ENCODE results near the gene DDX23.
"Not testable (repeated sequence)": the region's sequence is repeated elsewhere in the genome, so short reads cannot be mapped to it uniquely, and the experiment has no call there.

The DDX23 gene

DNA sequence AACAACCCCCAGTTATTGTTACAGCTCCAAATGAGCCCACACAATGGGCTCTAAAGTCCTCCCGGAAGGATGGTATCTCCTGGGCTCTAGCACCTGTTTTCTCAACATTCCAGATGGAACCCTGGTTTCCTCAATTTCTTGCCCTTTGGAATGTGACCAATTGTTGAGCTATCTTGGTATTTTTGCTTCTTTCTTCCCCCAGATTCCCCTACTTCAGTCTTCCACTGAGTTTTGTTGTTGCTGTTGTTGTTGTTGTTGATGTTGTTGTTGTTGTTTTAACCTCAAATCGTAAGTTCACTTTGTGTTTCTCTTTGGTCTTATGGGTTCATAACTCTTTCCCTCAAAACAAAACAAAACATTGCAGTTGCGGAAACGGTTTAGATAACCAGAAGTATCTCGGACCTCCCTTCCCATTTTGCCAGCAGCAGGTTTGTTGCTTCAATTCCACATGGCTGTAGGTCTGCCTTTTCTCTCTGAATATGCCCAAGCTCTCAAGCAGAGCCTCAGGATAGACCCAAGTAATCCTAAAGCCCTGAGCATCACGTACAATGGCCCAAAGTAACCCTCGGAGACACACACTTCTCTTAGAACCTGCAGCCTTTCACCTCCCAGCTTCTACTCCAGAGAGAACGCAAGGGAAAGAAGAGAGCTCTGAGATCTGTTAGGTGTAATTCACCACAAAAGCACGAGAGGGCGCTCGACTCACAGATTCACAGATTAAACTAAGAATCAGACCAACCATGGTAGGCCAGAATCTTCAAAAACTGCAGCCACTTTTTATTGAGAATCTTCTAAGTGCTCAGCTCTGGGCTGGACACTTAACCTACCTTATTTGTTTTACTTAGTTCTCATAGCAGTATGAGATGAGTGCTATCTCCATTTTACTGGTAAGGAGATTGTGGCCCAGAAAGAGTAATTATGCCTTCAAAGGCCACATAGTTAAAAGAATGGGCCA lies 1.0 kb upstream of the DDX23 start:
- DNase-seq (ENCODE audit: low spot score) (no peak), ATAC-seq (ENCODE audit: low read depth) (peak; percentile 32; the same call in 2 of the 3 replicates)
- H3K4me1 ChIP-seq (ENCODE audit: insufficient read depth, poor library complexity, severe bottlenecking), result peaks cover 5% of the 10 kb centered on the region
- no peaks in the 10 kb centered on the region for H3K9me3 ChIP-seq (ENCODE audit: severe bottlenecking)
- H3K27me3 ChIP-seq (ENCODE audit: insufficient read depth, poor library complexity, severe bottlenecking), result no peaks in the 10 kb centered on the region
- H3K36me3 ChIP-seq (ENCODE audit: low read depth), result peaks cover 17% of the 10 kb centered on the region
- TF ChIP-seq CTCF (IDR thresholded peaks at IDR 0.05; ENCODE audit: poor library complexity, severe bottlenecking), result peak; percentile 94
- H3K4me3 ChIP-seq (ENCODE audit: severe bottlenecking), result peak overlapping the region; percentile 58
- no peak overlapping the region for H3K27ac ChIP-seq (ENCODE audit: poor library complexity, severe bottlenecking)

- H3K27me3 ChIP-seq (ENCODE audit: insufficient read depth, poor library complexity, severe bottlenecking); DNase-seq (ENCODE audit: low spot score): not testable (repeated sequence)
- H3K36me3 ChIP-seq (ENCODE audit: low read depth), result peaks cover 75% of the 10 kb centered on the region
These were observed 9.9 kb downstream of the DDX23 start for GRCh38 chr12:48842021-48842420.

DNA sequence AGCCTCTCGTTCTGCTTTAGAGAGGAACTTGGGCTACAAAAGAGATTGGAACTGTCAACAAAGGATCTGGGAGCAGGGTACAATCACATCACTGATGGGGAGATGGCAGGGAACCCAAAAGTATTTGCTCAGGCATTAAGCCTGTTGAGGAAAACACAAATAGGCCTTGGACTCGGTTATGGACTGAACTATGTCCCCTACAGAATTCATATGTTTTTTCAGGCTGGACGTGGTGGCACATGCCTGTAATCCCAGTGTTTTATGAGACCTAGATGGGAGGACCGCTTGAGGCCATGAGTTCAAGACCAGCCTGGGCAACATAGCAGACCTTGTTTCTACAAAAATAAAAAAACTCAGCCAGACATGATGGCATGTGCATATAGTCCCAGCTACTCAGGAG lies 13.9 kb downstream of the DDX23 start:
- DNase-seq (ENCODE audit: low spot score), result no peak
- no peak for ATAC-seq (ENCODE audit: low read depth)
- H3K36me3 ChIP-seq (ENCODE audit: low read depth), result peaks cover 79% of the 10 kb centered on the region
- H3K4me1 ChIP-seq (ENCODE audit: insufficient read depth, poor library complexity, severe bottlenecking), result no peaks in the 10 kb centered on the region
- no peak overlapping the region for H3K27ac ChIP-seq (ENCODE audit: poor library complexity, severe bottlenecking)
- no peak for TF ChIP-seq CTCF (IDR thresholded peaks at IDR 0.05; ENCODE audit: poor library complexity, severe bottlenecking)
- no peaks in the 10 kb centered on the region for H3K27me3 ChIP-seq (ENCODE audit: insufficient read depth, poor library complexity, severe bottlenecking)
- no peak overlapping the region for H3K4me3 ChIP-seq (ENCODE audit: severe bottlenecking)
- H3K9me3 ChIP-seq (ENCODE audit: severe bottlenecking), result no peaks in the 10 kb centered on the region

More at GRCh38 chr12:48842021-48842420, 9.9 kb downstream of the DDX23 start:
- not testable (repeated sequence) for ATAC-seq (ENCODE audit: low read depth); H3K4me3 ChIP-seq (ENCODE audit: severe bottlenecking); H3K4me1 ChIP-seq (ENCODE audit: insufficient read depth, poor library complexity, severe bottlenecking); H3K27ac ChIP-seq (ENCODE audit: poor library complexity, severe bottlenecking); H3K9me3 ChIP-seq (ENCODE audit: severe bottlenecking)

- ATAC-seq (ENCODE audit: low read depth), result no peak
- no peak for DNase-seq (ENCODE audit: low spot score)
- Histone ChIP-seq H3K27ac (ENCODE audit: poor library complexity, severe bottlenecking) (no peak overlapping the region), H3K27me3 (ENCODE audit: insufficient read depth, poor library complexity, severe bottlenecking) (no peaks in the 10 kb centered on the region), H3K9me3 (ENCODE audit: severe bottlenecking) (no peaks in the 10 kb centered on the region), H3K4me1 (ENCODE audit: insufficient read depth, poor library complexity, severe bottlenecking) (no peaks in the 10 kb centered on the region), H3K36me3 (ENCODE audit: low read depth) (peaks cover 75% of the 10 kb centered on the region), H3K4me3 (ENCODE audit: severe bottlenecking) (no peak overlapping the region)
- no peak for TF ChIP-seq CTCF (IDR thresholded peaks at IDR 0.05; ENCODE audit: poor library complexity, severe bottlenecking)
These were observed 19.5 kb downstream of the DDX23 start for GRCh38 chr12:48832321-48833060.

DNA sequence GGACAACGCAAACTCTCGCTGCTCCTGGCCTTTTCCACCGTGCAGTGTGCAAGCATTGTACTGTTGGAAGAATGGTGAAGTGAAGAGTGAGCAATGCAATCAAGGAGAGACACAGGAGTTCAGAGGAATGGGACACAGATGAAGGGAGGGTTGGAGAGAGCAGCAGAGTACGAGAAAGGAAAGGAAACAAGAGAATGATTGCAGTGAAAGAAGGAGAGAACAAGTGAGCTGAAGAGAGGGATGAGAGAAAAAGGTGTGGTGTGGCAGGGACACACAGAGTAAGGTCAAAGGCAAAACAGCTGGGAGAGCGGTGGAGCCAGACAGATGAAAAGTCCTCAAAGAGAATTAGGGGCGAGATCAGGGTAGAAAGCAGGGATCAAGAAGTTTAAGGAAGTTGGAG lies 20.7 kb downstream of the DDX23 start:
- no peak for ATAC-seq (ENCODE audit: low read depth)
- Histone ChIP-seq H3K4me1 (ENCODE audit: insufficient read depth, poor library complexity, severe bottlenecking) (no peaks in the 10 kb centered on the region), H3K27me3 (ENCODE audit: insufficient read depth, poor library complexity, severe bottlenecking) (no peaks in the 10 kb centered on the region), H3K36me3 (ENCODE audit: low read depth) (peaks cover 72% of the 10 kb centered on the region), H3K9me3 (ENCODE audit: severe bottlenecking) (no peaks in the 10 kb centered on the region), H3K4me3 (ENCODE audit: severe bottlenecking) (no peak overlapping the region), H3K27ac (ENCODE audit: poor library complexity, severe bottlenecking) (no peak overlapping the region)
- no peak for TF ChIP-seq CTCF (IDR thresholded peaks at IDR 0.05; ENCODE audit: poor library complexity, severe bottlenecking)
- DNase-seq (ENCODE audit: low spot score), result no peak

Data from RWPE2 (cell line).